Stimulated activated CD4-positive, alpha-beta T cell treated with anti-CD3 and anti-CD28 coated beads, Interleukin-4, amount 100 ng/mL, for 48 hours (primary cell): Measurements from ENCODE around the gene HES4.
A peak's percentile ranks its signal among the peaks of the same experiment; 100 is the strongest.

Experiments used
- DNase-seq, 2 donors: peaks; one replicate each; pipeline ENCODE4 v3.0.0-alpha.2; 2020; ENCODE audit warnings: low read depth in 2 of 2

HES4 gene, protein sequence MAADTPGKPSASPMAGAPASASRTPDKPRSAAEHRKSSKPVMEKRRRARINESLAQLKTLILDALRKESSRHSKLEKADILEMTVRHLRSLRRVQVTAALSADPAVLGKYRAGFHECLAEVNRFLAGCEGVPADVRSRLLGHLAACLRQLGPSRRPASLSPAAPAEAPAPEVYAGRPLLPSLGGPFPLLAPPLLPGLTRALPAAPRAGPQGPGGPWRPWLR

DNA sequence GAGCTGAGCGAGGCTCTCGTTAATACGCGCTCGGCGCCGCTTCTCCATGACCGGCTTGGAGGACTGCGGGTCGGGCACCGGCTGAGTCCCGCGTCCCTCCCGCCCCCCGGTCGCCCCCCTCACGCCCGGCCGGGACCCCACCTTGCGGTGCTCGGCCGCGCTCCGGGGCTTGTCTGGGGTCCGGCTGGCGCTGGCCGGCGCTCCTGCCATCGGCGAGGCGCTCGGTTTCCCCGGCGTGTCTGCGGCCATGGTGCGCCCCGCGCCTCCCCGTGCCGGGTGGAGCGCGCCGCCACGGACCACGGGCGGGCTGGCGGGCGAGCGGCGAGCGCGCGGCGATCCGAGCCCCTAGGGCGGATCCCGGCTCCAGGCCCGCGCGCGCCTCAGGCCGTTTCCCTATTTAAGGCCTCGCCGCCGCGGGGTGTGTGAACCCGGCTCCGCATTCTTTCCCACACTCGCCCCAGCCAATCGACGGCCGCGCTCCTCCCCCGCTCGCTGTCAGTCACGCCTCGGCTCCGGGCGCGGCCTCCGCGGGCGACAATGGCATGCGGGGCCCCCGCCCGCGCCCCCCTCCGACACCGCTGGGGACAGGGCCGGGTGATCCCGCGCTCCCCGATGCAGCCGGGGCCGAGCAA is at the start of gene HES4:
HES4 (minus strand) TSS at position 373 of the 632 bp plus-strand sequence; CDS start at position 249, 124 bp downstream.
- DNase-seq, result peak in 1 of 2 donors; percentile 61

DNA sequence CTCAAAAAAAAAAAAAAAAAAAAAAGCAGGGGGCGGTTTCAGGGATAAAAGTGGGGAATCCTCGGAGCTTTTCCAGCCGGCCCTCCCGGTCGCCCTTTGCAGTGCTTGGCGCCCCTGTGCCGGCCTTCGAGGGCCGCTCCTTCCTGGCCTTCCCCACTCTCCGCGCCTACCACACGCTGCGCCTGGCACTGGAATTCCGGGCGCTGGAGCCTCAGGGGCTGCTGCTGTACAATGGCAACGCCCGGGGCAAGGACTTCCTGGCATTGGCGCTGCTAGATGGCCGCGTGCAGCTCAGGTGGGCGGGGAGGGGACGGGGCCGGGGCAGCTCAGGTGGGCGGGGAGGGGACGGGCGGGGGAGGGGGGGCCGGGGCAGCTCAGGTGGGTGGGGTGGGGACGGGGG is 48.9 kb upstream of the HES4 start:
- no peak for DNase-seq

DNA sequence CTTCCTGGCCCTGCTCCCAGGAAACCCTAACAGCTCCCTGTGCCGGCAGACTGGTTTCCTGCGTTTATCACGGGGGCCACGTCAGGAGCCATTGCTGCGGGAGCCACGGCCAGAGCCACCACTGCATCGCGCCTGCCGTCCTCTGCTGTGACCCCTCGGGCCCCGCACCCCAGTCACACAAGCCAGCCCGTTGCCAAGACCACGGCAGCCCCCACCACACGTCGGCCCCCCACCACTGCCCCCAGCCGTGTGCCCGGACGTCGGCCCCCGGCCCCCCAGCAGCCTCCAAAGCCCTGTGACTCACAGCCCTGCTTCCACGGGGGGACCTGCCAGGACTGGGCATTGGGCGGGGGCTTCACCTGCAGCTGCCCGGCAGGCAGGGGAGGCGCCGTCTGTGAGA is 48.1 kb upstream of the HES4 start:
- no peak for DNase-seq

DNA sequence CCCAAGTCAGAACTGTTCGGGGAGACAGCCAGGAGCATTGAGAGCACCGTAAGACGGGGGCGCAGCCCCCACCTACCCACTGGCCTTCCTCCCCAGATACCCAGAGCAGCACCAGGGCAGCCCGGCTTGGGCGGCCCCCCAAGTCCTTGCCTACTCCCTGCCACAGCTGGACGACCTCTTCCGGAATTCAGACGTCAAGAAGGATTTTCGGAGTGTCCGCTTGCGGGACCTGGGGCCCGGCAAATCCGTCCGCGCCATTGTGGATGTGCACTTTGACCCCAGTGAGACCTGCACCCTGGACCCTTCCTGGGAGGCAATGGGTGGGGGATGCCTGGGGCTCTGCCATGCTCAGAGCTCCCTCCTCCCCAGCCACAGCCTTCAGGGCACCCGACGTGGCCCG is 47.5 kb upstream of the HES4 start:
- DNase-seq, result no peak

DNA sequence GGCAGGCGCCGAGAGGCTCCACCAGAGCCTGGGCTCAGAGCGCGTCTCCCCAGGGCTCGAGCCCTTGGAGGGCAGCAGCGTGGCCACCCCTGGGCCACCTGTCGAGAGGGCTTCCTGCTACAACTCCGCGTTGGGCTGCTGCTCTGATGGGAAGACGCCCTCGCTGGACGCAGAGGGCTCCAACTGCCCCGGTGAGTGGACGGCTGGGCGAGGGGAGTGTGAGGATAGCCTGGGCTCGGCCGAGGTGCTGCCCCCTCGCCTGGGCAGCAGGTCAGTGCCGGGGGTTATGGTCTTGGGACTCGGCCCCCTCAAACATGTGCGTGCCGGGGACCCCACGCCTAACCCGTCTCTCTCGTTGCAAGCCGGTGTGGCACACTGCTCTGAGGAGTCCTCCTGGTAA is 46.9 kb upstream of the HES4 start:
- DNase-seq, result no peak

DNA sequence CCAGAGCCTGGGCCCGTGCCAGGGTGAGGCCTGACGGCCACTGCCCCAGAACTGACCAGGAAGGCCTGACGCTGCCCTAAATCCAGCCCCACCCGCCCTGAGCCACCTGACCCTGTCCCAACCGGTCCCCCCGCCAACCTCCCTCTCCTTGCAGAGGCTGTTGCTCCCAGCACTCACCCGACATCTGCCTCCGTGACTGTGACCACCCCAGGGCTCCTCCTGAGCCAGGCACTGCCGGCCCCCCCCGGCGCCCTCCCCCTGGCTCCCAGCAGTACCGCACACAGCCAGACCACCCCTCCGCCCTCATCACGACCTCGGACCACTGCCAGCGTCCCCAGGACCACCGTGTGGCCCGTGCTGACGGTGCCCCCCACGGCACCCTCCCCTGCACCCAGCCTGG is 46.3 kb upstream of the HES4 start:
- no peak for DNase-seq

DNA sequence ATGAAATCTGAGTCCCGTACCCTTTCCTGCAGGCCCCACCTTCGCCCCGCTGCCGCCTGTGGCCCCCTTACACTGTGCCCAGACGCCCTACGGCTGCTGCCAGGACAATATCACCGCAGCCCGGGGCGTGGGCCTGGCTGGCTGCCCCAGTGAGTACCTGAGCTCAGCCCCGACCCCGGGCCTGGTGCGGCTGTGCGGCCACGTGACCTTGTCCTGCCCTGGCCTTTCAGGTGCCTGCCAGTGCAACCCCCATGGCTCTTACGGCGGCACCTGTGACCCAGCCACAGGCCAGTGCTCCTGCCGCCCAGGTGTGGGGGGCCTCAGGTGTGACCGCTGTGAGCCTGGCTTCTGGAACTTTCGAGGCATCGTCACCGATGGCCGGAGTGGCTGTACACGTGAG is 45.2 kb upstream of the HES4 start:
- no peak for DNase-seq

DNA sequence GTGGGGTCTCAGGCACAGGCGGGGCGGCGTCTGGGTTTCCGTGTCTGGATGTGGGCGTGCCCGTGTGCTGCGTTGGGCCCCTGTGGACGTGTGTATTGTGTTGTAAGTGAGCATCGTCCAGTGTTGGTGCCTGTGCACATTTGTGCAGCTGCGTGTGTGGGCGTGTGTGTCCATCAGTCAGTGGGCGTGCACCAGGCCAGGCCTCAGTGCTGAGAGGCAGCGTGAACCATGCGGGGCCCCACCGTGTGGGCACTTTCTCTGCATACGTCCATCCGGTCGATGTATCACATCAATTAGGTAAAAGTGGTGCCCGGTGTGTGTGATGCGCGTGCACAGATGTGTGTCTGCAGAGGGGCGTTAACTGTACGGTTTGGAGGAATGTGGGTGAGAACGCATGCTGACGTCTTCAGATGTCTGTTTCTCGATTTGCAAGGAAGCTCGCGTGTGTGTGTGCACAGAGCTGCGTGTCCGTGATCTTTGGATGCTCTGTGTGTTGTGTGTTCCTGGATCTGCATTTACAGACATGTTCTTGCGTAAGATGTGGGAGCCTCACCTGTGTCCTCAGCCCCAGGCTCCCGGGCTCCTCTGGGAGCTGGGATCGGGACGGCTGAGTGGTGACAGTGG is 44.7 kb upstream of the HES4 start:
- DNase-seq, result no peak

DNA sequence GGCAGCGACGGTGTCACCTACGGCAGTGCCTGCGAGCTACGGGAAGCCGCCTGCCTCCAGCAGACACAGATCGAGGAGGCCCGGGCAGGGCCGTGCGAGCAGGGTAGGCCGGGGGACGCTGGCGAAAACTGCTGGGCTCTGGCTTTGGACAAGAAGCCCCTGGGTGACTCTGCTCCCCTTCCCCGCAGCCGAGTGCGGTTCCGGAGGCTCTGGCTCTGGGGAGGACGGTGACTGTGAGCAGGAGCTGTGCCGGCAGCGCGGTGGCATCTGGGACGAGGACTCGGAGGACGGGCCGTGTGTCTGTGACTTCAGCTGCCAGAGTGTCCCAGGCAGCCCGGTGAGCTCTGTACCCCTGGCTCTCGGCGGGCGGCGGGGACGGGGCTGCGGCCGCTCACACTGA is 44.0 kb upstream of the HES4 start:
- no peak for DNase-seq

DNA sequence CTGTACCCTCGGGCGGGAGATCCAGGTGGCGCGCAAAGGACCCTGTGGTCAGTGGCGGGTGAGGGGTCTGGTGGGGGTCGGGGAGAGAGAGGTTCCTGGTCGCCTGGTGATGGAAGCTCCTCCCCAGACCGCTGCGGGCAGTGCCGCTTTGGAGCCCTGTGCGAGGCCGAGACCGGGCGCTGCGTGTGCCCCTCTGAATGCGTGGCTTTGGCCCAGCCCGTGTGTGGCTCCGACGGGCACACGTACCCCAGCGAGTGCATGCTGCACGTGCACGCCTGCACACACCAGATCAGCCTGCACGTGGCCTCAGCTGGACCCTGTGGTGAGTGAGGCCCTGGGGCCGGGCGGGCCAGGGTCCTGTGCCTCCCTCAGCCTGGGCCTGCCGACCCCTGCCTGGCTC is 43.5 kb upstream of the HES4 start:
- DNase-seq, result no peak

DNA sequence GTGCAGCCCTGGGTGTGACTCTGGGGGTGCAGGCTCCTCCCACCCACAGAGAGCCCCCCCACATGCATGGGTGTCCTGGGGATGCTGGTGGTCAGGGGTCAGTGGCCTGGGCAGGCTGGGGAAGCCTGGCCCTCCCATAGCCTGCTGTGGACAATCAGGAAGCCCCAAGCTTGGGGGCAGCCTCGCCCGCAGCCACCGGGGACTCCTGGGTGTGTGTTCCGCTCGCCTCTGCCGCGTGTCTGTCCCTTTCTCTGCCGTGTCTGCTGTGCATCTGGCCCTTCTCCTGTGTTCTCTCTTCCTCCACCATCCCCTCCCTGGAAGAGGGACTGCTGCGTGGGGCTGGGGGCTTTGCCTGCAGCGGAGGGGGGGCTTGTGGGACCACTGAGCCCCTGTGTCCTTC is 42.9 kb upstream of the HES4 start:
- no peak for DNase-seq

DNA sequence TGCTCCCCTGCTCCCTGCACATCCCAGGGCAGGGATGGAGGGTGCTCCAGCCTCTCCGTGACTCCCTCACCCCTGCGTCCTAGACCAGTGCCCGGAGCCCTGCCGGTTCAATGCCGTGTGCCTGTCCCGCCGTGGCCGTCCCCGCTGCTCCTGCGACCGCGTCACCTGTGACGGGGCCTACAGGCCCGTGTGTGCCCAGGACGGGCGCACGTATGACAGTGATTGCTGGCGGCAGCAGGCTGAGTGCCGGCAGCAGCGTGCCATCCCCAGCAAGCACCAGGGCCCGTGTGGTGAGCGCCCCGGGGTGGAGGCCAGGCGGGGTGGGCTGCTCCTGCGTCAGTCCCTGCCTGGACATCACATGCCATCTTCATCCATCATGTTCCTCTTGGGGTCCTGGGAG is 42.0 kb upstream of the HES4 start:
- no peak for DNase-seq

DNA sequence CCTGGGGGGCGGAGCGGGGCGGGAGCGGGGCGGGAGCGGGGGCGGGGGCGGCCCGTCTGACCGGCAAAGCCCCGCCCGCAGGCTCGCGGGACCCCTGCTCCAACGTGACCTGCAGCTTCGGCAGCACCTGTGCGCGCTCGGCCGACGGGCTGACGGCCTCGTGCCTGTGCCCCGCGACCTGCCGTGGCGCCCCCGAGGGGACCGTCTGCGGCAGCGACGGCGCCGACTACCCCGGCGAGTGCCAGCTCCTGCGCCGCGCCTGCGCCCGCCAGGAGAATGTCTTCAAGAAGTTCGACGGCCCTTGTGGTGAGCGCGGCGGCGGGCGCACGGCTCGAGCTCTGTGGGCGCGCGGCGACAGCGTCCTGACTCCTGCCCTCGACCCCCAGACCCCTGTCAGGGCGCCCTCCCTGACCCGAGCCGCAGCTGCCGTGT is 41.2 kb upstream of the HES4 start:
- no peak for DNase-seq

DNA sequence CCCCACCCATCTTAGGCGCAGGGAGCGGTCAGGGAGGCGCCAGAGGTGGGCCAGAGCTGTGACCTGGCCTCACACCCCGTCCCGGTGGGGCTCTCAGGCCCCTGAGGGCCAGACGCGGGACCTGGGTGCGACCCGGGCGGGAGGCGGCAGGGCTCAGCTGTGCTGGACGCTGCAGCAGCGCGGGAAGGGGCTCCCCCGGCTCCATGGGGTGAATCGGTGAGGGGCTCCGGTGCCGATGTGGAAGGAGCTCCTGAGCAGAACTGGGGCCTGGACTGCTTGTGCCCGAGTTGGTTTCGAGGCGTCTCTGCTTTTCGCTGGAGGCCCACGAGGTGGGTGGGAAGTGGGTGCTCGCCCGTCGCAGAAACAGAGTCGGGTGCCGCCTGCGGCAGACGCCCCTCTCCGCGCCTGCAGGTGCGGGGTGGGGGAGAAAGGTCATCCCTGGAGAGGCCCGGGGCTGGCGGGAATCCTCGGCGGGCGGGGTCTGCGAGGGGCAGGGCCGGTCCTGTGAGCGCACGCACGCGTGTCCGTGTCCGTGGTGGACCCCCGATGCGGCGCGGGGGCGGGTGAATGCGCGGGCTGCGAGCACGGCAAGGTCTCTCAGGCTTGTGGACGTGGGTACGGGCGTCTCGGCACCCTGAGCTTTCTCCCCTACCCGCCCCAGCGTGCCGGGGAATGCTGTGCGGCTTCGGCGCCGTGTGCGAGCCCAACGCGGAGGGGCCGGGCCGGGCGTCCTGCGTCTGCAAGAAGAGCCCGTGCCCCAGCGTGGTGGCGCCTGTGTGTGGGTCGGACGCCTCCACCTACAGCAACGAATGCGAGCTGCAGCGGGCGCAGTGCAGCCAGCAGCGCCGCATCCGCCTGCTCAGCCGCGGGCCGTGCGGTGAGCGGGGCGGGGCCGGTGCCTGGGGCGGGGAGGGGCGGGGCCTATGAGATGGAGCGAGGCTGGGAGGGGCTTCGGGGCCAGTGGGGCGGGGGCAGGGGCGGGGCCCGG is 40.4 kb upstream of the HES4 start:
- peak; percentile 68 to 73 for DNase-seq

DNA sequence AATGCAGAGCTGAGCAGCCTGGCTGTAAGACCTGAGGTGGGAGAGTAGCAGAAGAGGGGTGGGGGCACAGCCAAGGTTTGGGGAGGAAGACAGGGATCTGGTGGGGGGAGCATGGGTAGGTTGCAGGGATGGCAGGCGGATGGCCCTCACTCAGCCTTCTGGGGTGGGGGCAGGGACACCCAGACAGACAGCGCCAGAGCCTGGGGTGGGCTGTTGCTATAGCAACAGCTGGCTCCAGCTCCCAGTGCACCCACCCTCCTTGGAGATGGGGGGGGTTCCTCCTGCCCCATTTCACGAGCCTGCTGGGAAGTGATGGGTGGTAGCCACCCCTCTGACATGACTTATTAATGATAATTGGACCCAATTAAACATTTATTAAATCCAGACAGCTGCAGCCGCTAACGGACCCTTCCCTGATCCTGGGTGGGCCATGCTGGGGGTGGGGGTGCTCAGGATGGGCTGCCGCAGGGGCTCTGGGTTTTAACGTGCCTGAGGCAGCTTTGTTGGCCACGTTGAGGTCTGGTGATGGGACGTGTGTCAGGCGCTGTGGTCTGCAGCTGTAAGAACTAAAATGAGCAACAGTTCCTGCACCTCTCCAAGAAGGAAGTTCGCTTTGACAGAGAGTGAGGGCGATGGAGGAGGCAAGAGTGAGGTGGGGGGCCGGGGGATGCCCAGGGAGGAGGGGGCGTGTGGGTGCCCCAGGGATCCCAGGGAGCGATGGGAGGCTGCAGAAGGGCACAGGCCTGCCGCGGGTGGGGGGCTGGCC is 39.4 kb upstream of the HES4 start:
- DNase-seq, result no peak

DNA sequence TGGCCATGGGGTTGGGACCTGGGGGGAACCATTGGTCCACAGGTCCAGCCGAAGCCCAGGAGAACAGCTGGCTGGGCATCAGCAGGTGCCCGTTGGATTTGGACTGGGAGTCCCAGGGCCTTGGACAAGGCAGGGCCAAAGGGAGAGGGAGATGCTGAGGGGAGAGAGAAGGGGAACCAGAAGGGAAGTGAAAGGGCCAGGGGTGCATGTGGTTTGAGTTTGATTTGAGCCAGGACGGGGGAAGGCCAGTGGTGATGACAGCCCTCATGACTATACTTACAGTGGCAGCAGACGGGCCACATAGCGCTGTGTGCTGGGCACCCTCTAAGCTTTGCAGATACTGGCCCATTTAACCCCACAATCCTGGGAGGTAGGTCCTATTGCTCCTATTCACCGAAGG is 38.8 kb upstream of the HES4 start:
- DNase-seq, result no peak

DNA sequence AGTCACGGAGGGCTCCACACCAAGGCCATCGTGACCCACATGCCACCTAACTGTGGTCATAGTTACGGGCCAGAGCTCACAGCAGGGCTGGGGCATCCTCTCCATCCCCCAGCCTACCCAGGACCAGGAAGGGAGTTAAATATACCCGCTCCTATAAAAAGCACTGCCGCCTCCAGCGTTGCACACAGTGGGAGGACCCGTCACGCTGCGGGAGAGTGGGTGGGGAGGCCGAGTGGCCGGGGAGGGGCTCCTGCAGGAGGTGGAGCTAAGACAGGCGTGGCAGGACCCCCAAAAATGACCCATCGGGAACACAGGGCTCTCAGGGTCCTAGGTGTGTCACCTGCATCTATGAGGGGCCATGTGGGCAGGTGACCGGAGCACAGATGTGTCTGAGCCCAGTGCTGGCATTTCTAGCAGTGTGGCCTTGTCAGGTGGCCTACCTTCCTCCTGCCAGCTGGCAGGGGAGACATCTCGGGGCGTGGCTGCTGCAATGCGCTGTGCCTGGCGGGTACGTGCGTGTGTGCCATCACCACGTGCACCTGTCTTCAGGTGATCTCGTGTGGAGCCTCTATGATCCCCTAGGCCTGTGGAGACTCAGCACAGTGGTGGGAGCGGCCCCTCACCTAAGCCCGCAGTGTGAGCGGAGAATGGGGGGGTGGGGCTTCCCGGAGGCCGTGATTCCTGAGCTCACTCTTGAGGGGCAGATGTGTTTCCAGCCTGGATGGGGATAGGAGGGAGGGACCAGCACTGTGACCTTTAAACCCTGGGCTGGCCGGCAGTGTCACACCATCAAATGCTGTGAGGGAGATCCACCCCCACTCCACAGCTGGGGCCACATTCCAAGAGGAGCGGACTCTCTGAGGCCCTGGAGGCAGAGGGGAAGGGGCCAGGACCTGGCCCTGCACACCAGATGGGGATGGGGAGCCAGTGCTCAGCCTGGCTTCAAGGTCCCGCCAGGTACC is 37.8 kb upstream of the HES4 start:
- DNase-seq, result no peak

DNA sequence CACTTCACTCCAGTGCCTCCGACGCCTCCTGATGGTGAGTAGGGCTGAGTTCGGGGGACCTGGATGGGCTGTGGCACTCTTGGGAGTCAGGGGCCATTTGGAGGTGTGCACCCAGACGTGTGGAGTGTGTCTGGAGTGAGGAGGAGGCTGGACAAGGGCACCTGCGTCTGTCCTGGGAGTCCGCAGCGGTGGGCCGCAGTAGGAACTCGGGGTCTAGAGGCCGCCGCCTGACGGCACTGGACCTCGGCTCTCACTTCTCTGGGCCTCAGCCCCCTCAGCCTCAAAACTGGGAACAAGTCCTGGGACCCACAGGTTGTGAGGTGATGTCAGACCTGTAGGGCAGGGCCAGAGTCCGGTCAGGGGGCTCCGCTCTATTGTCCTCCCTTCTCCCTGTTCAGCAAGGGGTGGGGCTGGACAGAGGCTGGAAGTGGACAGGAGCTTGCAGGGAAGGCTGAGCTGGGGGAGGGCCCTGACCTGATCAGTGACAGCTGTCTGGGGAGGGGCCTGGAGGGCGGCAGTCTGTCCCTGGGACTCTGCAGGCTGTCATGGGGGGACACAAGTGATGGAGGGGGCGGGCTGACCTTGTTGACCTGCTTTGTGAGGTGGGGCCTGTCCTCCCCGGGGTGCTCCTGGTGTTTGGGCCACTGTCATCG is 35.5 kb upstream of the HES4 start:
- no peak for DNase-seq

DNA sequence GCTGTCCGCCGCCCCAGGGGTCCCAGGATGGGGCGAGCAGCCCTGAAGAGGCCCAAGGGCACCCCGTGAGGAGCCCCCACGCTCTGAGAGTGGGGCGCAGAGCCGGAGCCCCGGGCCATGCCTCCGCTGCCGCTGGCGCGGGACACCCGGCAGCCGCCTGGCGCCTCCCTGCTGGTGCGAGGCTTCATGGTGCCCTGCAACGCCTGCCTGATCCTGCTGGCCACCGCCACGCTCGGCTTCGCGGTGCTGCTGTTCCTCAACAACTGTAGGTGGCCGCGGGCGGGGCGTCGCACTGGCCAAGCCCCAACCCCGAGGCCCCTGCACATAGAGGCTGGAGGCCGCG is 34.5 kb upstream of the HES4 start:
- no peak for DNase-seq
